SK-N-SH treated with all-trans-retinoic acid at 6 μM for 48 hours (cell line): ENCODE measurements around the gene ATP8A2.

Source experiments
- ATAC-seq: fragments of 200-7000 bp; cut with Tn5 transposase; 3 replicates; pipeline ENCODE4 v1.9.1; 2020; ENCODE audit warnings: mild to moderate bottlenecking, moderate library complexity
- ARNTL ChIP-seq: fragments of 450-650 bp; formaldehyde crosslinking; IDR thresholded peaks from 2 replicates; pipeline ENCODE4 v1.5.0; 2020; ENCODE audit warnings: low read depth, mild to moderate bottlenecking, moderate library complexity, borderline replicate concordance
- CREB5 ChIP-seq: fragments of 250-450 bp; sonication (Bioruptor Pico); IDR thresholded peaks from 2 replicates; pipeline ENCODE4 v1.5.1; 2020; ENCODE audit warnings: low read depth, mild to moderate bottlenecking, moderate library complexity
- CSDC2 ChIP-seq: fragments of 250-450 bp; sonication (Bioruptor Pico); IDR thresholded peaks from 2 replicates; pipeline ENCODE4 v1.5.0; 2020; ENCODE audit warnings: mild to moderate bottlenecking, moderate library complexity
- CSRNP3 ChIP-seq: fragments of 250-450 bp; sonication (Bioruptor Pico); IDR thresholded peaks from 2 replicates; pipeline ENCODE4 v1.5.1; 2021; ENCODE audit warnings: mild to moderate bottlenecking, moderate library complexity
- ESRRG ChIP-seq: fragments of 250-450 bp; sonication (Bioruptor Pico); IDR thresholded peaks from 2 replicates; pipeline ENCODE4 v1.6.1; 2021; ENCODE audit warnings: mild to moderate bottlenecking
- GLIS3 ChIP-seq: fragments of 250-450 bp; sonication (Bioruptor Pico); IDR thresholded peaks from 2 replicates; pipeline ENCODE4 v1.5.0; 2020; ENCODE audit warnings: mild to moderate bottlenecking, moderate library complexity
- OSR1 ChIP-seq: fragments of 250-450 bp; sonication (Bioruptor Pico); IDR thresholded peaks from 2 replicates; pipeline ENCODE4 v1.8.0; 2022; ENCODE audit warnings: moderate library complexity, mild to moderate bottlenecking, inconsistent platforms
- PATZ1 ChIP-seq: fragments of 250-450 bp; sonication (Bioruptor Pico); IDR thresholded peaks from 2 replicates; pipeline ENCODE4 v1.8.0; 2020; ENCODE audit warnings: mild to moderate bottlenecking, moderate library complexity, borderline replicate concordance
- POU6F1 ChIP-seq: fragments of 250-450 bp; sonication (Bioruptor Pico); IDR thresholded peaks from 2 replicates; pipeline ENCODE4 v1.8.0; 2021; ENCODE audit warnings: low read depth, mild to moderate bottlenecking, moderate library complexity, borderline replicate concordance
- PPARA ChIP-seq: fragments of 250-450 bp; sonication (Bioruptor Pico); IDR thresholded peaks from 2 replicates; pipeline ENCODE4 v1.5.0; 2020; ENCODE audit warnings: mild to moderate bottlenecking, borderline replicate concordance
- RARB ChIP-seq: fragments of 250-450 bp; sonication (Bioruptor Pico); IDR thresholded peaks from 2 replicates; pipeline ENCODE4 v1.8.0; 2021; ENCODE audit warnings: mild to moderate bottlenecking, moderate library complexity
- TCF4 ChIP-seq: fragments of 250-450 bp; sonication (Bioruptor Pico); IDR thresholded peaks from 2 replicates; pipeline ENCODE4 v1.8.0; 2021; ENCODE audit warnings: mild to moderate bottlenecking, moderate library complexity, borderline replicate concordance
- TOX ChIP-seq: fragments of 250-450 bp; sonication (Bioruptor Pico); IDR thresholded peaks from 2 replicates; pipeline ENCODE4 v1.8.0; 2021; ENCODE audit warnings: mild to moderate bottlenecking, moderate library complexity, borderline replicate concordance
- ZC3H10 ChIP-seq: fragments of 250-450 bp; sonication (Bioruptor Pico); IDR thresholded peaks from 2 replicates; pipeline ENCODE4 v1.5.1; 2021; ENCODE audit warnings: mild to moderate bottlenecking, moderate library complexity
- ZFP3 ChIP-seq: fragments of 250-450 bp; sonication (Bioruptor Pico); IDR thresholded peaks from 2 replicates; pipeline ENCODE4 v1.5.0; 2020; ENCODE audit warnings: mild to moderate bottlenecking, moderate library complexity
- ZFP30 ChIP-seq: fragments of 450-650 bp; formaldehyde crosslinking; IDR thresholded peaks from 2 replicates; pipeline ENCODE4 v1.5.0; 2022; ENCODE audit warnings: mild to moderate bottlenecking, moderate library complexity
- ZNF70 ChIP-seq: fragments of 450-650 bp; formaldehyde crosslinking; IDR thresholded peaks from 2 replicates; pipeline ENCODE4 v1.5.0; 2020; ENCODE audit warnings: mild to moderate bottlenecking, moderate library complexity
- ZNF8 ChIP-seq: fragments of 450-650 bp; formaldehyde crosslinking; IDR thresholded peaks from 2 replicates; pipeline ENCODE4 v1.5.0; 2020; ENCODE audit warnings: mild to moderate bottlenecking, moderate library complexity

Gene ATP8A2

GRCh38 chr13:25727250-25727649, 355.5 kb downstream of the ATP8A2 start (continued):
- TF ChIP-seq ZFP3 (CRISPR knock-in tag): no peak

- TF ChIP-seq ZNF70 (CRISPR knock-in tag): no peak
- TF ChIP-seq ZFP30: no peak
- no peak for TF ChIP-seq ZC3H10 (CRISPR knock-in tag)
- no peak for TF ChIP-seq ZFP3 (CRISPR knock-in tag)
- no peak for TF ChIP-seq RARB (CRISPR knock-in tag)
- TF ChIP-seq CSRNP3 (CRISPR knock-in tag): no peak
- TF ChIP-seq PPARA (CRISPR knock-in tag): no peak
- TF ChIP-seq CSDC2 (CRISPR knock-in tag): no peak
- no peak for TF ChIP-seq PATZ1 (CRISPR knock-in tag)
- no peak for TF ChIP-seq ZNF8
- TF ChIP-seq CREB5 (CRISPR knock-in tag): no peak
- no peak for TF ChIP-seq ESRRG (CRISPR knock-in tag)
- TF ChIP-seq ARNTL (CRISPR knock-in tag): no peak
- no peak for TF ChIP-seq GLIS3
- no peak for TF ChIP-seq OSR1
- no peak for TF ChIP-seq TCF4 (CRISPR knock-in tag)
- TF ChIP-seq, all 23 proteins: peak for 0
- ATAC-seq: no peak
Measured at GRCh38 chr13:25727810-25728209, 356.0 kb downstream of the ATP8A2 start.

- TF ChIP-seq ZFP30 (no peak), ZNF8 (no peak), PATZ1 (CRISPR knock-in tag) (no peak), ZFP3 (CRISPR knock-in tag) (no peak), PPARA (CRISPR knock-in tag) (no peak), CREB5 (CRISPR knock-in tag) (no peak), ZNF70 (CRISPR knock-in tag) (no peak), GLIS3 (no peak), RARB (CRISPR knock-in tag) (no peak), TOX (CRISPR knock-in tag) (no peak), POU6F1 (no peak)
- ATAC-seq: no peak
Measured at GRCh38 chr13:25729201-25729600, 357.4 kb downstream of the ATP8A2 start.

- ATAC-seq: no peak
Measured at GRCh38 chr13:25731037-25731436, 359.3 kb downstream of the ATP8A2 start.

More at GRCh38 chr13:25731037-25731436, 359.3 kb downstream of the ATP8A2 start:
- no peak for TF ChIP-seq ZNF70 (CRISPR knock-in tag)
